ENCODE results near the gene CTAGE1.

GRCh38 chr18:22422909-22423548 lies 5.3 kb upstream of the CTAGE1 start:
- no peak for TF ChIP-seq CTCF (IDR thresholded peaks at IDR 0.05)
- TF ChIP-seq POLR2A (IDR thresholded peaks at IDR 0.05): no peak
